GM13977 (cell line): ENCODE measurements around the gene MAPK9.
A peak's percentile ranks its signal among the peaks of the same experiment; 100 is the strongest.

Source experiments
- DNase-seq: peaks from one replicate; pipeline ENCODE4 v3.0.0; 2012; ENCODE audit warnings: low spot score
- in situ Hi-C: fragments of 300-500 bp; cut with MboI; formaldehyde crosslinking; loops from one replicate; pipeline ENCODE4 v1.12.0; 2022; ENCODE audit warnings: low sequenced_read_pairs, low pct_unique_long_range_greater_than_20kb, mixed read lengths, inconsistent platforms; ENCODE audit not compliant: unreplicated experiment
- TF ChIP-seq, protein P1 (sequence below): IDR thresholded peaks from 2 replicates; pipeline ENCODE4 v1.5.1; 2012; ENCODE audit warnings: mild to moderate bottlenecking, control low read depth; ENCODE audit not compliant: insufficient read depth; ENCODE audit errors: extremely low read depth, missing control alignments

Gene MAPK9

GRCh38 chr5:180315762-180316212 is 23.9 kb upstream of the MAPK9 start:
- peak; percentile 79 for DNase-seq
- TF ChIP-seq, protein P1, sequence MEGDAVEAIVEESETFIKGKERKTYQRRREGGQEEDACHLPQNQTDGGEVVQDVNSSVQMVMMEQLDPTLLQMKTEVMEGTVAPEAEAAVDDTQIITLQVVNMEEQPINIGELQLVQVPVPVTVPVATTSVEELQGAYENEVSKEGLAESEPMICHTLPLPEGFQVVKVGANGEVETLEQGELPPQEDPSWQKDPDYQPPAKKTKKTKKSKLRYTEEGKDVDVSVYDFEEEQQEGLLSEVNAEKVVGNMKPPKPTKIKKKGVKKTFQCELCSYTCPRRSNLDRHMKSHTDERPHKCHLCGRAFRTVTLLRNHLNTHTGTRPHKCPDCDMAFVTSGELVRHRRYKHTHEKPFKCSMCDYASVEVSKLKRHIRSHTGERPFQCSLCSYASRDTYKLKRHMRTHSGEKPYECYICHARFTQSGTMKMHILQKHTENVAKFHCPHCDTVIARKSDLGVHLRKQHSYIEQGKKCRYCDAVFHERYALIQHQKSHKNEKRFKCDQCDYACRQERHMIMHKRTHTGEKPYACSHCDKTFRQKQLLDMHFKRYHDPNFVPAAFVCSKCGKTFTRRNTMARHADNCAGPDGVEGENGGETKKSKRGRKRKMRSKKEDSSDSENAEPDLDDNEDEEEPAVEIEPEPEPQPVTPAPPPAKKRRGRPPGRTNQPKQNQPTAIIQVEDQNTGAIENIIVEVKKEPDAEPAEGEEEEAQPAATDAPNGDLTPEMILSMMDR = peak; percentile 99
- in situ Hi-C loops = no loop called here

DNA sequence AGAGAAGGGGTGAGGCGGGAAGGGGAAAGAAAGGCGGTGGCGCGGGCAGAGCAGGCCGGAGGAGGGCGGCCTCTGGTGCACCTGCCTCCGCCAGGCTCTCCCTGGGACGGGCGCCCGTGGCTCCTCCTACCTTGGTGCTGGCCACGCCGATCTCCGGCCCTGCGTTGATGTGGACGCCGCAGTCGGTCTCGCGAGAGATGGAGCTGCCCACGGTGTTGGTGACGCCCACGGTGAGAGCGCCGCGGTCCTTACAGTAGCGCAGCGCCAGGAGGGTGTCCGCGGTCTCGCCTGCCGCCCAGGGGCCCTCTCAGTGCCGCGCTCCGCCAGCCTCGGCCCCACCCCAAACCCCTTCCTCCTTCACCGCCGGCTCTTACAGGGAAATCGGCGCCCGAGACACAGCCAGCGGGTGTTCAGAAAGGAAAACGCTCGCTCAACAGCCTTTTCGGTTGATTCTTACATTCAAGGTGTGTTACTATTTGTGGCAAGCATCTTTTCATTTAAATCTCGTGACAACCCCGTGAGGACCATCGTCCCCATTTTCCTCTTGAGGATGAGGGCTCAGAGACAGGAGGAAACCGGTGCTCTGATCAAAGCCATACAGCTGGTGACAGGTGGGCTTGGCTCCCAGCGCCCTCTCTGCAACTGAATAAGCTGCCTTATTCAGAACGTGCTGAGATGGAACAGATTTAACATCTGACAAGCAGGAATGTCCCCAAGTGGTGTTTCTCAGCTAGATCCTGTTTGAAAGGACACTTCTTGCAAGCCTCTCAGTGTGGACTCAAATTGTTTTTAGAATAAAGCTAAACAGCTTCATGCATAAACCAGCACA is 22.0 kb upstream of the MAPK9 start:
- DNase-seq = peak; percentile 89
- TF ChIP-seq, protein P1 = peak; percentile 36
- in situ Hi-C loops = no loop called here

GRCh38 chr5:180311216-180311615 is 19.3 kb upstream of the MAPK9 start:
- TF ChIP-seq, protein P1 = no peak
- no peak for DNase-seq
- in situ Hi-C loops = no loop called here

GRCh38 chr5:180306796-180307195 is 14.9 kb upstream of the MAPK9 start:
- in situ Hi-C loops = no loop called here
- TF ChIP-seq, protein P1 = no peak
- no peak for DNase-seq

GRCh38 chr5:180305481-180305880 is 13.6 kb upstream of the MAPK9 start:
- TF ChIP-seq, protein P1 = no peak
- no peak for DNase-seq
- in situ Hi-C loops = no loop called here

DNA sequence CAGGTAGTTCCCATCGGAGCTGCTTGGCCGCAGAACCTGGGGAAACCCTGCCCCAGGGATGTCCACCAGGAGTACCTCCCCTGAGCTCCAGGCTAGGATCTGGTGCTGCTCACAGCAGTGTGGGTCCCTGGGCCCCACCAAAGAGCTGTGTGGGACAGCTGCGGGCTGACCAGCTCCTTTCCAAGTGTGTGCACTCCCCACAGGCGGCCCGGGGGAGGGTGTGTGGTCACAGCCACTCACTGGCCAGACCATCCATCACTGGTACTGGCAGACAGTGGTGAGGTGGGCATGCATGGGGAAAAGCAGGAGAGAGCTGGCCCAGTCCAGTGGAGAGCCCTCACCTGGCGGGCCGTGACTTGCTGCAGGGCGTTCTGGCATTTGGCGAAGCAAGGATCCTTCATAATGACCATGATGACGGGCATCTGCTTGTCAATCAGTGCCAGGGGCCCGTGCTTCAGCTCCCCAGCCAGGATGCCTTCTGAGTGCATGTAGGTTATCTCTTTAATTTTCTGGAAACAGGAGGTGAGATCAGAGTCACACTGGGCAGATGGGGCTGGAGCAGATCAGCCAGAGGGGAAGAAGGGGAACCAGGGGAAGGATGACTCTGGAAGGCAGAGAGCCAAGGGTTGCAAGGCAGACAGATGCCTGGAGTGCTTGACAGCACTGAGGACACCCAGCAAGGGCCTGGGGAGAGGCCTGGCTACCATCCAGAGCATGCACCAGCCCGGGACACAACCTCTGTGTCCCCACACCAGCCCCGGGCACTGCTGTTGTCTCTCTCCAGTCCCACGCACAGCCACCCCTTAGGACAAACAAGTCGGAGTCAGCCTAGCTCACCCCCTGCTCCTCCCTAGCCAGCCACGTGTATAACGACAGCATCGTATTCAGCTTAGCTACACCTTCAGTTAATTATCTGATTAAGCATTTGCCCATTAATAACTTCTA is 12.8 kb upstream of the MAPK9 start:
- in situ Hi-C loops = no loop called here
- TF ChIP-seq, protein P1 = no peak
- DNase-seq = no peak
